Transverse colon (tissue), 4 donors: ENCODE data around the gene CYTH4.

Source experiments
- CTCF ChIP-seq, 5 experiments: fragments of 200-600 bp in 3 of 5; fragments of 450-650 bp in 2 of 5; sonication (generic) in 3 of 5; IDR thresholded peaks; 1 replicate in 2 of 5; 2 replicates in 3 of 5; pipeline ENCODE4 v1.5.1; 2016 to 2017; ENCODE audit warnings: antibody characterized with exemption in 5 of 5, inconsistent platforms in 3 of 5, mild to moderate bottlenecking in 2 of 5, moderate library complexity in 1 of 5
- POLR2A ChIP-seq: fragments of 450-650 bp; IDR thresholded peaks from one replicate; pipeline ENCODE4 v1.6.1; 2016; ENCODE audit warnings: antibody characterized with exemption, mild to moderate bottlenecking, moderate library complexity
- POLR2AphosphoS5 ChIP-seq, 3 donors: sonication (generic); formaldehyde crosslinking; IDR thresholded peaks; one replicate each; pipeline ENCODE4 v1.6.1; 2016; ENCODE audit warnings: antibody characterized with exemption in 3 of 3

- TF ChIP-seq POLR2A, result no peak
- no peak for TF ChIP-seq CTCF (IDR thresholded peaks at IDR 0.05)
- TF ChIP-seq POLR2AphosphoS5 (IDR thresholded peaks at IDR 0.05), result no peak
Observed at GRCh38 chr22:37330200-37331033, 48.1 kb downstream of the CYTH4 start.
